Liver (tissue), 9 donors: ENCODE measurements around the gene ADNP2. TPM values are rescaled to one million over a fixed set of nuclear protein-coding genes. Genes with fewer than 3 reads are reported as not detected.

ENCODE experiments used
- DNase-seq: peaks from one replicate; pipeline ENCODE4 v3.0.0-alpha.2; 2017; ENCODE audit warnings: low spot score
- H3K27ac ChIP-seq, 2 donors: one replicate each; pipeline ENCODE4 v1.7.0; 2013; ENCODE audit warnings: inconsistent platforms in 2 of 2, low read length in 2 of 2, control low read depth in 1 of 2, low read depth in 1 of 2, mild to moderate bottlenecking in 1 of 2
- H3K27me3 ChIP-seq, 4 donors: one replicate each; pipeline versions ENCODE4 v1.6.1 to v1.7.0; 2013; ENCODE audit warnings: low read length in 3 of 4, inconsistent platforms in 1 of 4, mild to moderate bottlenecking in 1 of 4, moderate library complexity in 1 of 4; ENCODE audit not compliant: control insufficient read depth in 4 of 4, insufficient read depth in 4 of 4
- H3K36me3 ChIP-seq, 4 donors: one replicate each; pipeline versions ENCODE4 v1.6.1 to v1.7.0; 2013; ENCODE audit warnings: low read length in 3 of 4, mild to moderate bottlenecking in 3 of 4, low read depth in 1 of 4, moderate library complexity in 1 of 4; ENCODE audit not compliant: control insufficient read depth in 4 of 4, insufficient read depth in 3 of 4
- H3K4me1 ChIP-seq, 4 donors: one replicate each; pipeline versions ENCODE4 v1.6.1 to v1.7.0; 2013; ENCODE audit warnings: low read length in 3 of 4, mild to moderate bottlenecking in 3 of 4, moderate library complexity in 1 of 4; ENCODE audit not compliant: control insufficient read depth in 4 of 4, insufficient read depth in 4 of 4
- H3K4me3 ChIP-seq, 3 donors: one replicate each; pipeline versions ENCODE4 v1.6.1 to v1.7.0; 2013; ENCODE audit warnings: low read length in 3 of 3, control low read depth in 1 of 3, low read depth in 1 of 3, mild to moderate bottlenecking in 1 of 3
- H3K9ac ChIP-seq, 2 donors: one replicate each; pipeline ENCODE4 v1.7.0; 2013; ENCODE audit warnings: low read length in 2 of 2, mild to moderate bottlenecking in 2 of 2, moderate library complexity in 2 of 2, control low read depth in 1 of 2, low read depth in 1 of 2
- H3K9me3 ChIP-seq, 4 donors: one replicate each; pipeline versions ENCODE4 v1.6.1 to v1.7.0; 2013; ENCODE audit warnings: low read length in 3 of 4; ENCODE audit not compliant: control insufficient read depth in 4 of 4
- ATF3 ChIP-seq: IDR thresholded peaks from 2 replicates; pipeline ENCODE4 v1.6.1; 2016; ENCODE audit warnings: antibody characterized with exemption
- CTCF ChIP-seq: fragments of 150-350 bp; IDR thresholded peaks from 2 replicates; pipeline ENCODE4 v1.5.1; 2017; ENCODE audit warnings: improper control_type of control experiment, low read depth, low read length; ENCODE audit not compliant: missing input control
- EGR1 ChIP-seq, 2 donors: IDR thresholded peaks; 2 replicates each; pipeline ENCODE4 v1.6.1; 2016 to 2018; ENCODE audit warnings: antibody characterized with exemption in 2 of 2, low read depth in 2 of 2
- FOXA1 ChIP-seq: IDR thresholded peaks from 2 replicates; pipeline ENCODE4 v1.6.1; 2016; ENCODE audit warnings: antibody characterized with exemption
- FOXA2 ChIP-seq: IDR thresholded peaks from 2 replicates; pipeline ENCODE4 v1.6.1; 2016; ENCODE audit warnings: antibody characterized with exemption
- GABPA ChIP-seq, 2 donors: IDR thresholded peaks in 1 of 2; conservative IDR thresholded peaks in 1 of 2; 2 replicates each; pipeline ENCODE4 v1.6.1; 2016; ENCODE audit warnings: antibody characterized with exemption in 2 of 2, mild to moderate bottlenecking in 1 of 2, moderate library complexity in 1 of 2
- HNF4A ChIP-seq, 2 donors: conservative IDR thresholded peaks; 2 replicates each; pipeline ENCODE4 v1.6.1; 2016; ENCODE audit warnings: antibody characterized with exemption in 2 of 2, mild to moderate bottlenecking in 2 of 2
- HNF4G ChIP-seq: IDR thresholded peaks from 2 replicates; pipeline ENCODE4 v1.6.1; 2016; ENCODE audit warnings: antibody characterized with exemption
- JUND ChIP-seq, 2 donors: IDR thresholded peaks; 2 replicates each; pipeline ENCODE4 v1.6.1; 2016; ENCODE audit warnings: antibody characterized with exemption in 2 of 2
- MAX ChIP-seq: IDR thresholded peaks from 2 replicates; pipeline ENCODE4 v1.6.1; 2016; ENCODE audit warnings: antibody characterized with exemption
- NR2F2 ChIP-seq: IDR thresholded peaks from 2 replicates; pipeline ENCODE4 v1.6.1; 2016; ENCODE audit warnings: antibody characterized with exemption
- RAD21 ChIP-seq, 2 donors: IDR thresholded peaks; 2 replicates each; pipeline ENCODE4 v1.6.1; 2016; ENCODE audit warnings: antibody characterized with exemption in 2 of 2, mild to moderate bottlenecking in 2 of 2
- RXRA ChIP-seq, 2 donors: IDR thresholded peaks; 2 replicates each; pipeline ENCODE4 v1.6.1; 2017 to 2018; ENCODE audit warnings: antibody characterized with exemption in 2 of 2, mild to moderate bottlenecking in 1 of 2
- SP1 ChIP-seq: IDR thresholded peaks from 2 replicates; pipeline ENCODE4 v1.6.1; 2018; ENCODE audit warnings: antibody characterized with exemption, mild to moderate bottlenecking
- TAF1 ChIP-seq: conservative IDR thresholded peaks from 2 replicates; pipeline ENCODE4 v1.6.1; 2016; ENCODE audit warnings: antibody characterized with exemption, mild to moderate bottlenecking
- WGBS: extraction: QIAGEN DNeasy Blood & Tissue Kit; methylation state at CpG from one replicate; pipeline ENCODE4 v1.1.7; 2013; 5-methylcytosine and 5-hydroxymethylcytosine counted together
- polyA plus RNA-seq, 2 donors: library from polyadenylated mRNA; stranded (reverse) in 1 of 2; unstranded in 1 of 2; fragments of 200-250 nt in 1 of 2; fragments of >200 nt in 1 of 2; fragmentation: Nextera tagmentation in 1 of 2; extraction: Ambion mirVana in 1 of 2; gene quantifications; one replicate each; pipeline versions ENCODE4 v1.2.1 to v1.2.3, GENCODE V29; 2013 to 2015
- total RNA-seq, 2 donors: library from RNA; depleted of rRNA; stranded (reverse); fragments of >200 nt; gene quantifications; one replicate each; pipeline ENCODE4 v1.2.3, GENCODE V29; 2014
- TF ChIP-seq, protein P1 (sequence below): IDR thresholded peaks from 2 replicates; pipeline ENCODE4 v1.6.1; 2016; ENCODE audit warnings: antibody characterized with exemption
- TF ChIP-seq, protein P2 (sequence below): IDR thresholded peaks from 2 replicates; pipeline ENCODE4 v1.6.1; 2016; ENCODE audit warnings: antibody characterized with exemption, mild to moderate bottlenecking
- donor health status: healthy.
- donor health status: healthy.
- donor health status: healthy.
- donor health status: healthy.
- donor health status: healthy.

Gene ADNP2
- total and polyA plus RNA-seq, 4 donors: 2.7 to 9.9 (median 6.4) TPM

DNA sequence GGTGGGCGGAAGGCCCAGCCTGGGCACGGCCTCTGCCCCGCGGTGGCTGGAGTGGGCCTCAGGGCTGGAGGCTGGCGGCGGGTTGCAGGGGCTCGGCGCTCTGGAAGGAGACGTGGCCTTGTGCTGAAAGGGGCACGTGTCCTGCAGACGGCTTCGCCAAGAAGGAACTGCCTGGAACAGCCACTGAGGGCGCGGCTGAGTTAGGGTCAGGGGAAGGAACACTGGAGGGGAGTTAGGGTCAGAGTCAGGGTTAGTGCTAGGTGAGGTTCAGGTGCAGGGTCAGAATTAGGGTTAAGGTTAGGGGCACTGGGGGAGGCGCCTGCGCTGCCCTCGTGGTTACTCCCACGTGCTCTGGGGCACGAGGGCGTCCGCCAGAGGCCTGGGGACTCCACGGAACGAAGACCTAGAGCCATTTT is 933 bp upstream of the ADNP2 start:
- Histone ChIP-seq H3K4me3 (no peak overlapping the region), H3K9me3 (no peaks in the 10 kb centered on the region), H3K36me3 (no peaks in the 10 kb centered on the region), H3K4me1 (peaks cover 4 to 20% (median 7%) of the 10 kb centered on the region in 4 donors), H3K9ac (no peak overlapping the region), H3K27me3 (no peaks in the 10 kb centered on the region), H3K27ac (no peak overlapping the region)
- 97% methylated on average over 23 of the region's 23 CpGs for WGBS
- DNase-seq: no peak
- TF ChIP-seq EGR1 (IDR thresholded peaks at IDR 0.05; ENCODE audit: low read depth in 2 of 2) (no peak), RAD21 (IDR thresholded peaks at IDR 0.05) (no peak), CTCF (no peak), JUND (IDR thresholded peaks at IDR 0.05) (no peak), HNF4A (conservative IDR thresholded peaks at IDR 0.05) (no peak), ATF3 (no peak), RXRA (IDR thresholded peaks at IDR 0.05) (no peak), FOXA2 (no peak), GABPA (IDR thresholded peaks at IDR 0.05 in 1 of 2, conservative IDR thresholded peaks at IDR 0.05 in 1 of 2) (no peak), FOXA1 (no peak)
- TF ChIP-seq, protein P1, sequence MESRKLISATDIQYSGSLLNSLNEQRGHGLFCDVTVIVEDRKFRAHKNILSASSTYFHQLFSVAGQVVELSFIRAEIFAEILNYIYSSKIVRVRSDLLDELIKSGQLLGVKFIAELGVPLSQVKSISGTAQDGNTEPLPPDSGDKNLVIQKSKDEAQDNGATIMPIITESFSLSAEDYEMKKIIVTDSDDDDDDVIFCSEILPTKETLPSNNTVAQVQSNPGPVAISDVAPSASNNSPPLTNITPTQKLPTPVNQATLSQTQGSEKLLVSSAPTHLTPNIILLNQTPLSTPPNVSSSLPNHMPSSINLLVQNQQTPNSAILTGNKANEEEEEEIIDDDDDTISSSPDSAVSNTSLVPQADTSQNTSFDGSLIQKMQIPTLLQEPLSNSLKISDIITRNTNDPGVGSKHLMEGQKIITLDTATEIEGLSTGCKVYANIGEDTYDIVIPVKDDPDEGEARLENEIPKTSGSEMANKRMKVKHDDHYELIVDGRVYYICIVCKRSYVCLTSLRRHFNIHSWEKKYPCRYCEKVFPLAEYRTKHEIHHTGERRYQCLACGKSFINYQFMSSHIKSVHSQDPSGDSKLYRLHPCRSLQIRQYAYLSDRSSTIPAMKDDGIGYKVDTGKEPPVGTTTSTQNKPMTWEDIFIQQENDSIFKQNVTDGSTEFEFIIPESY: no peak

- WGBS: 1% methylated on average over 34 of the region's 34 CpGs
- Histone ChIP-seq H3K27ac (peak overlapping the region in 1 of 2 donors; percentile 7), H3K27me3 (no peaks in the 10 kb centered on the region), H3K4me3 (peak overlapping the region; percentile 77 to 93 (median 84)), H3K4me1 (peaks cover 4 to 20% (median 7%) of the 10 kb centered on the region in 4 donors), H3K9me3 (no peaks in the 10 kb centered on the region), H3K9ac (peak overlapping the region in 1 of 2 donors; percentile 52), H3K36me3 (no peaks in the 10 kb centered on the region)
- TF ChIP-seq FOXA2 (no peak), TAF1 (no peak), EGR1 (IDR thresholded peaks at IDR 0.05; ENCODE audit: low read depth in 2 of 2) (no peak), MAX (no peak), FOXA1 (no peak), NR2F2 (no peak), RAD21 (IDR thresholded peaks at IDR 0.05) (no peak), SP1 (no peak), ATF3 (no peak), HNF4G (no peak), JUND (IDR thresholded peaks at IDR 0.05) (no peak), HNF4A (conservative IDR thresholded peaks at IDR 0.05) (no peak)
- TF ChIP-seq, protein P1: no peak
- TF ChIP-seq, protein P2, sequence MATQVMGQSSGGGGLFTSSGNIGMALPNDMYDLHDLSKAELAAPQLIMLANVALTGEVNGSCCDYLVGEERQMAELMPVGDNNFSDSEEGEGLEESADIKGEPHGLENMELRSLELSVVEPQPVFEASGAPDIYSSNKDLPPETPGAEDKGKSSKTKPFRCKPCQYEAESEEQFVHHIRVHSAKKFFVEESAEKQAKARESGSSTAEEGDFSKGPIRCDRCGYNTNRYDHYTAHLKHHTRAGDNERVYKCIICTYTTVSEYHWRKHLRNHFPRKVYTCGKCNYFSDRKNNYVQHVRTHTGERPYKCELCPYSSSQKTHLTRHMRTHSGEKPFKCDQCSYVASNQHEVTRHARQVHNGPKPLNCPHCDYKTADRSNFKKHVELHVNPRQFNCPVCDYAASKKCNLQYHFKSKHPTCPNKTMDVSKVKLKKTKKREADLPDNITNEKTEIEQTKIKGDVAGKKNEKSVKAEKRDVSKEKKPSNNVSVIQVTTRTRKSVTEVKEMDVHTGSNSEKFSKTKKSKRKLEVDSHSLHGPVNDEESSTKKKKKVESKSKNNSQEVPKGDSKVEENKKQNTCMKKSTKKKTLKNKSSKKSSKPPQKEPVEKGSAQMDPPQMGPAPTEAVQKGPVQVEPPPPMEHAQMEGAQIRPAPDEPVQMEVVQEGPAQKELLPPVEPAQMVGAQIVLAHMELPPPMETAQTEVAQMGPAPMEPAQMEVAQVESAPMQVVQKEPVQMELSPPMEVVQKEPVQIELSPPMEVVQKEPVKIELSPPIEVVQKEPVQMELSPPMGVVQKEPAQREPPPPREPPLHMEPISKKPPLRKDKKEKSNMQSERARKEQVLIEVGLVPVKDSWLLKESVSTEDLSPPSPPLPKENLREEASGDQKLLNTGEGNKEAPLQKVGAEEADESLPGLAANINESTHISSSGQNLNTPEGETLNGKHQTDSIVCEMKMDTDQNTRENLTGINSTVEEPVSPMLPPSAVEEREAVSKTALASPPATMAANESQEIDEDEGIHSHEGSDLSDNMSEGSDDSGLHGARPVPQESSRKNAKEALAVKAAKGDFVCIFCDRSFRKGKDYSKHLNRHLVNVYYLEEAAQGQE: no peak
- peak; percentile 57 for DNase-seq
These were observed 615 bp downstream of the ADNP2 start for GRCh38 chr18:80109676-80110078.
